Measurements from ENCODE around the gene TMEM266. TPM values are rescaled to one million over a fixed set of nuclear protein-coding genes. Genes with fewer than 3 reads are reported as not detected.

TMEM266 gene
- total RNA-seq, 1 donor from 2014 or later, result 1.8 TPM

DNA sequence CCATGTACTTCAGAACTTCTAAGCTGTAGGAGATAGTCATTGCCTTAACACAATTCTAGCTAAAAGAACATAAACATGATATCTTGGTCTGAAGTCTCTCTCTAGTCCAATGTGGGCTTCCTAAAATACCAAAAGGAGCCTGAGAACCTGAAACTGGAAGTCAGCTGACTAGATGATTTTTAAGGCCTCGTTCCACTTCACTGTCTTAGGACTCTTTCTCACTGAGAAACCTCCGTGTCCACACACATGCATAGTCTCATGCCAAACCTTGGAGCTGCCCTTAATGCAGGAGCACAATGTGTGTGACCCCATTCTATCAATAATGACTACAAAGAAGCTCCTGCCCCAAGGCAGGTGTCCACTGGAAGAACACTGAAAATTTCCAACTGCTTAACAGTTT, 163.7 kb downstream of the TMEM266 start:
- H3K27ac Mint-ChIP-seq, result no peak overlapping the region
- peaks cover 20% of the 10 kb centered on the region for H3K9me3 Mint-ChIP-seq
- TF ChIP-seq CTCF (IDR thresholded peaks at IDR 0.05; ENCODE audit: unreplicated experiment), result no peak
- DNase-seq (ENCODE audit: low spot score in 2 of 2, unreplicated experiment in 2 of 2), result no peak
- H3K4me3 Mint-ChIP-seq, result no peak overlapping the region
- peaks cover 45% of the 10 kb centered on the region for H3K36me3 Mint-ChIP-seq
- H3K27me3 Mint-ChIP-seq (ENCODE audit: low read depth), result no peaks in the 10 kb centered on the region
- peaks cover 7% of the 10 kb centered on the region for H3K4me1 Mint-ChIP-seq

DNA sequence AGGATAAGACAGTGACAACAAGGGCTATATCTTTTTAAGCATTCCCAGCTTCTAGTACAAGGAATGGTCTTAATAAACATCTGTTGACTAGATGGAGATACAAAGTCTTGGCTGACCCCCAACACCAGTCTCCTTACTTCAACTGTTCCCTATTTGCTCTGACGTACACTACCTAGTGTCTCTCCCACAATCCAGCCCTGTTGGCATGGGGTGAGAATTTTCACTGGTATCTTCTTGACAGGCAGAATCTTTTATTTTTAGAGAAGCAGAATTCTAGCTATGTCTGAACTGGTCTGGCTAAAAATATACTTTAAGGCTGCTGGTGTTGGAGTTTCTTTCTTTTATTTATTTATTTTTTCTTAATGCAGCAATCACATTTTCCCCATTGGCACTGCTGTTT, 169.5 kb downstream of the TMEM266 start:
- peaks cover 24% of the 10 kb centered on the region for H3K36me3 Mint-ChIP-seq
- H3K4me1 Mint-ChIP-seq, result peaks cover under 1% of the 10 kb centered on the region

DNA sequence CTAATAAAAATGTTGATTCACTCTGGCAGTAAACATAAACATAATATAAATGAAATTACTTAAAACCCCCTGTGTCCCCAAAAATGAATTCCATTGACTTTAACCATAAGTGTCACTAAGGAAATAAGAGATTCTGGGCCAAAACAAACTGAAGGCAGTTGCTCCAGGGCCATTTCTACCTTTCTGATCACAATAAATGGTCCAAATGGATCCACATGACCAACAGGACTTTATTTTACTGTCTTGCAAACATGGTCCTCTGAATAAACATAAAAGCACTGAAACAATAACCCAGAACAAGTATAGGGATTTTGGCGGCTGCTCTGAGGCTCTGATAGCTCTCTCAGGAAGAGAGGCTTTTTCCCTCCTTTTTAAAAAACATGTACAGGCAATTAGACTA, 174.1 kb downstream of the TMEM266 start:
- H3K4me1 Mint-ChIP-seq, result peaks cover 9% of the 10 kb centered on the region
- H3K27ac Mint-ChIP-seq, result no peak overlapping the region
- no peak for TF ChIP-seq CTCF (IDR thresholded peaks at IDR 0.05; ENCODE audit: unreplicated experiment)
- no peaks in the 10 kb centered on the region for H3K9me3 Mint-ChIP-seq
- DNase-seq (ENCODE audit: low spot score in 2 of 2, unreplicated experiment in 2 of 2), result no peak
- peaks cover 9% of the 10 kb centered on the region for H3K36me3 Mint-ChIP-seq
- no peak overlapping the region for H3K4me3 Mint-ChIP-seq
- H3K27me3 Mint-ChIP-seq (ENCODE audit: low read depth), result no peaks in the 10 kb centered on the region

More for the DNA sequence above, 169.5 kb downstream of the TMEM266 start:
- no peak overlapping the region for H3K4me3 Mint-ChIP-seq
- H3K27ac Mint-ChIP-seq, result no peak overlapping the region
- no peaks in the 10 kb centered on the region for H3K27me3 Mint-ChIP-seq (ENCODE audit: low read depth)
- no peak for DNase-seq (ENCODE audit: low spot score in 2 of 2, unreplicated experiment in 2 of 2)
- TF ChIP-seq CTCF (IDR thresholded peaks at IDR 0.05; ENCODE audit: unreplicated experiment), result no peak
- no peaks in the 10 kb centered on the region for H3K9me3 Mint-ChIP-seq

DNA sequence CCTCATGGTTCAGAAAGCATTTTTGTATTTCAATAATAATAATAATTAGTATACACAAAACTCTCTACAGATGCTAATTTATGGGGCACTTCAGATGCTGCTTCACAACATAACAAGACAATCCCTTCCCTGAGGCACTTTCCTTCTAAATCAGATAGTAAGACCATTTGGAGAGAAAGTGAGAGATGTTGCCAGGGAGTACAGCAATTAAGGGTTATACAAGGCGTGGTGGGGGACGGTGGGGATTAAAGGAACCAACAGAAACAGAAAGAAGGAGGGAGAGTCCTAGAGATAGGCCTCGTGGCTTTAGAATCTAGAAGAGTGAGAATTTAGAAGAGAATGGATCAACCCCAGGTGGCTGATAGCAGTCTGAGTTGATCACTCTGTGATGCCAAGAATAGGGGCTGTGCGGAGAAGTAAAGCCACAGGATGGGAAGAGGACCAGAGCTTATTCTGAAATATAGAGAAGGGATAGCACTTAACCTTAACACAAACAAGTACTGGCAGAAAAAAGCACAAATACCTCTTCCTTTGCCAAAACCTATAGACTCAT, 174.6 kb downstream of the TMEM266 start:
- no peak for TF ChIP-seq CTCF (IDR thresholded peaks at IDR 0.05; ENCODE audit: unreplicated experiment)
- H3K4me3 Mint-ChIP-seq, result no peak overlapping the region
- H3K4me1 Mint-ChIP-seq, result peaks cover 9% of the 10 kb centered on the region
- no peaks in the 10 kb centered on the region for H3K9me3 Mint-ChIP-seq
- no peak for DNase-seq (ENCODE audit: low spot score in 2 of 2, unreplicated experiment in 2 of 2)
- H3K27ac Mint-ChIP-seq, result peak overlapping the region; percentile 10
- H3K27me3 Mint-ChIP-seq (ENCODE audit: low read depth), result no peaks in the 10 kb centered on the region
- H3K36me3 Mint-ChIP-seq, result peaks cover 7% of the 10 kb centered on the region

DNA sequence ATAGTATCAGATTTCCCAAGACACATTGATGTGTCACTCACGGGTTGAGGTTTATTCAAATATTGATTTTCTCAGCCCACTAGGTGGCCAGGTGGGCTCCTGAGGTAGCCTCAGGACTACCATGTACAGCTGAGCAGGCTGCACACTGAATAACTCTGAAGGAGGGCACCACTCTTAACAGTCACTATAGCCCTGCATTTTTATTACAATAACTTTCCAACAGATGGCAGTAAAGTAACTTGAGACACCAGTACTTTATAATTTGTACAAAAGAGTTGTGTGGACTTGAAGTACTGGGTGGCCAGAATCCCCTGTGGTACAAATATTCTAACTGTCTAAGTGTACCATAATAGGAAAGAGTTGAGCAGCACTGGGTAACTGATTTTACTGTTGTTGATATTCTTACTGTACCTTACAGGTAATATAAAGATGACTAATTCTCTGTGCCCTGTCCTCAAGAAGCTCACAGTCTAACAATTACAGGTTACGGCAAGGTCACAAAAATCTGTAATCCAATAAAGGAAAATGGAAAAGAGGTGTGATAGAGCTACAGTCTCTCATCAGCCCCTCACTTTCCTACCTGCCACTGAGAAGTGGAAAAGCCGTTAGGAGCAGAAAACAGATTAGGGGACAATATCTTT, 175.5 kb downstream of the TMEM266 start:
- DNase-seq (ENCODE audit: low spot score in 2 of 2, unreplicated experiment in 2 of 2), result no peak
- Mint-ChIP-seq H3K4me3 (no peak overlapping the region), H3K4me1 (peaks cover 9% of the 10 kb centered on the region), H3K27me3 (ENCODE audit: low read depth) (no peaks in the 10 kb centered on the region), H3K36me3 (peaks cover 7% of the 10 kb centered on the region), H3K9me3 (no peaks in the 10 kb centered on the region), H3K27ac (no peak overlapping the region)
- TF ChIP-seq CTCF (IDR thresholded peaks at IDR 0.05; ENCODE audit: unreplicated experiment), result peak; percentile 28
